HG03521 (cell line): ENCODE measurements around the gene FOXL3.
"Not testable (repeated sequence)": the region's sequence is repeated elsewhere in the genome, so short reads cannot be mapped to it uniquely, and the experiment has no call there.

Experiments used
- ATAC-seq: cut with Tn5 transposase; IDR thresholded peaks from one replicate; pipeline ENCODE4 v1.9.1; 2021; ENCODE audit warnings: mild to moderate bottlenecking, moderate library complexity; ENCODE audit not compliant: unreplicated experiment

The FOXL3 gene

GRCh38 chr7:254337-255037 lies 35.5 kb upstream of the FOXL3 start:
- ATAC-seq = no peak

GRCh38 chr7:255038-255435 lies 34.9 kb upstream of the FOXL3 start:
- ATAC-seq = no peak

- no peak for ATAC-seq
Measured at GRCh38 chr7:255721-256361, 34.1 kb upstream of the FOXL3 start.

- no peak for ATAC-seq
Measured at GRCh38 chr7:256461-256940, 33.5 kb upstream of the FOXL3 start.

GRCh38 chr7:256981-257646 lies 32.9 kb upstream of the FOXL3 start:
- ATAC-seq = no peak

GRCh38 chr7:257647-257992 lies 32.4 kb upstream of the FOXL3 start:
- no peak for ATAC-seq

GRCh38 chr7:258476-259190 lies 31.3 kb upstream of the FOXL3 start:
- no peak for ATAC-seq

- ATAC-seq = no peak
Measured at GRCh38 chr7:259191-259505, 30.8 kb upstream of the FOXL3 start.

GRCh38 chr7:259751-260405 lies 30.1 kb upstream of the FOXL3 start:
- ATAC-seq = no peak

- ATAC-seq = no peak
Measured at GRCh38 chr7:260441-261281, 29.3 kb upstream of the FOXL3 start.

GRCh38 chr7:261341-262250 lies 28.4 kb upstream of the FOXL3 start:
- ATAC-seq = no peak

- ATAC-seq = no peak
Measured at GRCh38 chr7:262251-262572, 27.8 kb upstream of the FOXL3 start.

- not testable (repeated sequence) for ATAC-seq
Measured at GRCh38 chr7:262631-263311, 27.2 kb upstream of the FOXL3 start.

GRCh38 chr7:263483-264351 lies 26.3 kb upstream of the FOXL3 start:
- ATAC-seq = not testable (repeated sequence)

- no peak for ATAC-seq
Measured at GRCh38 chr7:264541-265191, 25.3 kb upstream of the FOXL3 start.

- ATAC-seq = no peak
Measured at GRCh38 chr7:265192-265997, 24.6 kb upstream of the FOXL3 start.
